NT2/D1 (cell line): ENCODE results near the gene POU3F3.

Source experiments
- SUZ12 ChIP-seq: IDR thresholded peaks from 2 replicates; pipeline ENCODE4 v1.6.1; 2011; ENCODE audit not compliant: insufficient read length, insufficient read depth; ENCODE audit errors: extremely low read depth
- ZNF274 ChIP-seq: IDR thresholded peaks from 2 replicates; pipeline ENCODE4 v1.6.1; 2011; ENCODE audit warnings: mild to moderate bottlenecking, low read depth, low read length

GRCh38 chr2:104889960-104890684 is 36.2 kb downstream of the POU3F3 start:
- no peak for TF ChIP-seq ZNF274
- no peak for TF ChIP-seq SUZ12
